GM18498 (cell line): ENCODE data around the gene RUNX2.

Experiments
- ATAC-seq: cut with Tn5 transposase; IDR thresholded peaks from one replicate; pipeline ENCODE4 v1.9.1; 2021; ENCODE audit warnings: mild to moderate bottlenecking, moderate library complexity; ENCODE audit not compliant: unreplicated experiment

Gene RUNX2

GRCh38 chr6:45637611-45638257, 309.6 kb downstream of the RUNX2 start:
- no peak for ATAC-seq

GRCh38 chr6:45640081-45640491, 312.0 kb downstream of the RUNX2 start:
- ATAC-seq: no peak

GRCh38 chr6:45640811-45641210, 312.7 kb downstream of the RUNX2 start:
- ATAC-seq: no peak

GRCh38 chr6:45642331-45643125, 314.4 kb downstream of the RUNX2 start:
- ATAC-seq: no peak

GRCh38 chr6:45643126-45643525, 315.0 kb downstream of the RUNX2 start:
- ATAC-seq: no peak

- ATAC-seq: no peak
Observed at GRCh38 chr6:45644720-45645119, 316.6 kb downstream of the RUNX2 start.

- peak; percentile 55 for ATAC-seq
Observed at GRCh38 chr6:45645302-45645701, 317.2 kb downstream of the RUNX2 start.

- no peak for ATAC-seq
Observed at GRCh38 chr6:45647341-45648261, 319.5 kb downstream of the RUNX2 start.

GRCh38 chr6:45648262-45648620, 320.1 kb downstream of the RUNX2 start:
- no peak for ATAC-seq

GRCh38 chr6:45650524-45651135, 322.5 kb downstream of the RUNX2 start:
- ATAC-seq: no peak

- no peak for ATAC-seq
Observed at GRCh38 chr6:45651301-45651700, 323.2 kb downstream of the RUNX2 start.

- ATAC-seq: no peak
Observed at GRCh38 chr6:45652416-45652815, 324.3 kb downstream of the RUNX2 start.

GRCh38 chr6:45653117-45653883, 325.2 kb downstream of the RUNX2 start:
- no peak for ATAC-seq

GRCh38 chr6:45654673-45655072, 326.5 kb downstream of the RUNX2 start:
- no peak for ATAC-seq

- ATAC-seq: no peak
Observed at GRCh38 chr6:45655745-45656476, 327.8 kb downstream of the RUNX2 start.

GRCh38 chr6:45657226-45657625, 329.1 kb downstream of the RUNX2 start:
- ATAC-seq: no peak

- ATAC-seq: no peak
Observed at GRCh38 chr6:45658400-45658799, 330.3 kb downstream of the RUNX2 start.

- peak; percentile 48 for ATAC-seq
Observed at GRCh38 chr6:45658958-45659357, 330.8 kb downstream of the RUNX2 start.

- no peak for ATAC-seq
Observed at GRCh38 chr6:45661661-45662060, 333.5 kb downstream of the RUNX2 start.
